ENCODE measurements around the gene NR1H2.

DNA sequence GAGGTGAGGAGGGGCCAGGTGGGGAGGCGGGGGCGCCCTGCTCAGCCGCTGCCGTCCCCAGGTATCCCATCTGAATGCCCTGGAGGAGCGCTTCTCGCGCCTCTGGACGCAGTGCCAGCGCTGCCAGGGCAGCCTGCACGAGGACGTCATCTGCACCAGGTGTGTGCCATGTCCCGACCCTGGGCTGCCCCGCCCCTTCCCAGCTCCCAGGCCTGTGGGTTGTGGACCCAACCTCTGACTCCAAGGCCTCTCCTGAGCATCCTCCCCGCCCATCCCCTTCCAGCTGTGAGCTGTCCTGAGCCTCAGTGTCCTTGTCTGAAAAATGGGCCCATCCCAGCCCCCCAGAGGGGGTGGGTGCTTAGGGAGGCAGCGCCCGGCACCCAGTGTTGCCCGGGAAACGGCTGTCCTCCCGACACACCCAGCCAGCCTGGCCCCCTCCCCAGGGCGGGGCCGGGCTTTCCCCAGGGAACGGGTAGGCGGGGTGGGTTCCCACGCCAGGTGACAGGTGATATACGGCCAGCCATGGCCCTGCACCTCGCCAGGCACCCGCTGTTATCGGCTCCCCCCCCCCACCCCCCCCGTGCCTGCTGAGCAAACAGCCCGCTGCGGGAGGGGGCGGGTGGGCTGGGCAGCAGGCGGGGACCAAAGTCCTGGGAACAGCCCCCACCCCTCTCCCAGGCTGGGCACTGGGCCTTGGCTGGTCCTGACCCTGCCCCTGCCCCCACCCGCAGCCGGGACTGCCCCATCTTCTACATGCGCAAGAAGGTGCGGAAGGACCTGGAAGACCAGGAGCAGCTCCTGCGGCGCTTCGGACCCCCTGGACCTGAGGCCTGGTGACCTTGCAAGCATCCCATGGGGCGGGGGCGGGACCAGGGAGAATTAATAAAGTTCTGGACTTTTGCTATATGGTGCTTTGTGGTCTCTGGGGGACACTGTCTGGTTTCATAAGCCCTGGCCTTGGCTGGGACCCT lies 41.1 kb downstream of the NR1H2 start:
- TF ChIP-seq, protein P1, sequence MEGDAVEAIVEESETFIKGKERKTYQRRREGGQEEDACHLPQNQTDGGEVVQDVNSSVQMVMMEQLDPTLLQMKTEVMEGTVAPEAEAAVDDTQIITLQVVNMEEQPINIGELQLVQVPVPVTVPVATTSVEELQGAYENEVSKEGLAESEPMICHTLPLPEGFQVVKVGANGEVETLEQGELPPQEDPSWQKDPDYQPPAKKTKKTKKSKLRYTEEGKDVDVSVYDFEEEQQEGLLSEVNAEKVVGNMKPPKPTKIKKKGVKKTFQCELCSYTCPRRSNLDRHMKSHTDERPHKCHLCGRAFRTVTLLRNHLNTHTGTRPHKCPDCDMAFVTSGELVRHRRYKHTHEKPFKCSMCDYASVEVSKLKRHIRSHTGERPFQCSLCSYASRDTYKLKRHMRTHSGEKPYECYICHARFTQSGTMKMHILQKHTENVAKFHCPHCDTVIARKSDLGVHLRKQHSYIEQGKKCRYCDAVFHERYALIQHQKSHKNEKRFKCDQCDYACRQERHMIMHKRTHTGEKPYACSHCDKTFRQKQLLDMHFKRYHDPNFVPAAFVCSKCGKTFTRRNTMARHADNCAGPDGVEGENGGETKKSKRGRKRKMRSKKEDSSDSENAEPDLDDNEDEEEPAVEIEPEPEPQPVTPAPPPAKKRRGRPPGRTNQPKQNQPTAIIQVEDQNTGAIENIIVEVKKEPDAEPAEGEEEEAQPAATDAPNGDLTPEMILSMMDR (IDR thresholded peaks at IDR 0.05; ENCODE audit: low read depth, low read length): no peak
- TF ChIP-seq EZH2phosphoT487 (IDR thresholded peaks at IDR 0.05; ENCODE audit: low read depth): no peak
